SU-DHL-6 (cell line): ENCODE data around the gene IFI27L1.

ENCODE experiments used
- H2AFZ ChIP-seq: fragments of 200-600 bp; sonication (generic); 2 replicates; pipeline ENCODE4 v1.6.1; 2014; ENCODE audit warnings: low read depth, mild to moderate bottlenecking, moderate library complexity, mixed read lengths, antibody characterized with exemption, low read length; ENCODE audit not compliant: severe bottlenecking
- H3F3A ChIP-seq: fragments of 200-600 bp; shearing (Covaris generic); 2 replicates; pipeline ENCODE4 v1.6.0; 2016; ENCODE audit warnings: antibody characterized with exemption, mild to moderate bottlenecking; ENCODE audit not compliant: insufficient read depth
- H3K27ac ChIP-seq: fragments of 200-600 bp; sonication (generic); 2 replicates; pipeline ENCODE4 v1.5.1; 2016; ENCODE audit warnings: low read depth, mild to moderate bottlenecking, low read length, moderate library complexity, mixed read lengths
- H3K27me3 ChIP-seq: fragments of 200-600 bp; sonication (generic), shearing (Covaris generic); 2 replicates; pipeline ENCODE4 v1.6.0; 2014; ENCODE audit warnings: mild to moderate bottlenecking, low read length
- H3K36me3 ChIP-seq: fragments of 200-600 bp; sonication (generic); 2 replicates; pipeline ENCODE4 v1.6.1; 2014; ENCODE audit warnings: mild to moderate bottlenecking, low read length, mixed read lengths
- H3K4me2 ChIP-seq: fragments of 300-600, 200-600 bp; shearing (Covaris generic), sonication (generic); 2 replicates; pipeline ENCODE4 v1.6.0; 2014; ENCODE audit warnings: low read length, low read depth, mild to moderate bottlenecking; ENCODE audit not compliant: poor library complexity, severe bottlenecking
- H3K4me3 ChIP-seq: fragments of 200-600 bp; sonication (generic); 2 replicates; pipeline ENCODE4 v1.5.1; 2014; ENCODE audit warnings: antibody characterized with exemption, low read length, mild to moderate bottlenecking, mixed read lengths; ENCODE audit not compliant: insufficient read depth, poor library complexity, severe bottlenecking
- H3K79me2 ChIP-seq: fragments of 200-600 bp; sonication (generic); 2 replicates; pipeline ENCODE4 v1.6.1; 2014; ENCODE audit warnings: mild to moderate bottlenecking, low read length, moderate library complexity; ENCODE audit not compliant: insufficient read depth
- H3K9ac ChIP-seq: fragments of 200-600 bp; sonication (generic); 2 replicates; pipeline ENCODE4 v1.7.0; 2014; ENCODE audit warnings: mild to moderate bottlenecking, low read length
- H3K9me2 ChIP-seq: fragments of 200-600 bp; sonication (generic); replicated peaks from 2 replicates; pipeline ENCODE4 v1.6.1; 2014; ENCODE audit warnings: low read length; ENCODE audit not compliant: insufficient read depth
- H3K9me3 ChIP-seq: fragments of 200-600 bp; sonication (generic); 2 replicates; pipeline ENCODE4 v1.6.1; 2014; ENCODE audit warnings: low read length, mixed read lengths; ENCODE audit not compliant: insufficient read depth
- H4K20me1 ChIP-seq: fragments of 200-600 bp; sonication (generic); 2 replicates; pipeline ENCODE4 v1.6.1; 2014; ENCODE audit warnings: low read depth, mild to moderate bottlenecking, antibody characterized with exemption, low read length, moderate library complexity, mixed read lengths
- EZH2phosphoT487 ChIP-seq: fragments of 200-600 bp; sonication (generic), shearing (Covaris generic); conservative IDR thresholded peaks from 2 replicates; pipeline ENCODE4 v1.6.1; 2018; ENCODE audit warnings: mild to moderate bottlenecking, antibody characterized with exemption, low read length, moderate library complexity, mixed read lengths
- TF ChIP-seq, protein P1 (sequence below): fragments of 200-600 bp; sonication (generic); IDR thresholded peaks from one replicate; pipeline ENCODE4 v1.5.1; 2017; ENCODE audit warnings: antibody characterized with exemption, mild to moderate bottlenecking, low read length, moderate library complexity; ENCODE audit not compliant: insufficient read depth, poor library complexity, severe bottlenecking

IFI27L1 gene

DNA sequence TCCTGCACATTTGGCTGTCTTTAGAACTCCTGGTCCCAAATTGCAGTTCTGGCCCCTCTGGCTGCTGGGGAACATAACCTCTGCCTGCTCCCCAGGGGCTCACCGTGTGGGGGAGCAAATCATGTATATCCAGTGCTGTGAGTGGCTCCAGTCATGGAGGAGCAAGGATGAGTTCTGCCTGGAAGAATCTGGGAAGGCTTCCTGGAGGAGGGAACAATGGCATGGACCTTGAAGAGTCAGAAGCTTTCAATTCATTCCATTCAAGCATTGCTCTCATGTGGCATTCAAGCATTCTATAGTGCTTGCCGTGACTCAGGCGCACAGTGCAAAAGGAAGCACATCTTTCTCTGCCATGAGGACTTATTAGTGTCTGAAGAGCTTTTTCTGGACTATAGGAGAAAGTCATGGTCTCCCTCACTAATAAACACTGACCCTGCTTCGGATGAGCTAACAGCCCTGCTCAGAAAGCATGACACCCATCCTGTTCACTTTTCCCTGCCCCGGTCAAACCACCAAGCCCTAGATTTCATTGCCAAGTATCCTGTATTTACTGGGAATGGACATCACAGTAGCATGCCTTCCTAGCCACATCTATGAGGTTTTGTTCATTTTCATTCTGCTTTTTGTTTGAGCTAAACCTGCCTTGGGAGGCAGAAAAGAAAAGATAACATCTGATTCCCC lies 32.9 kb downstream of the IFI27L1 start:
- Histone ChIP-seq H3F3A (no peaks in the 10 kb centered on the region), H3K9ac (no peak overlapping the region), H3K4me3 (no peak overlapping the region), H3K9me2 (no peaks in the 10 kb centered on the region), H3K9me3 (no peaks in the 10 kb centered on the region), H2AFZ (no peak overlapping the region), H3K27ac (no peak overlapping the region), H3K27me3 (no peaks in the 10 kb centered on the region; the same call in 1 of the 2 replicates), H3K36me3 (no peaks in the 10 kb centered on the region), H4K20me1 (no peaks in the 10 kb centered on the region), H3K79me2 (no peaks in the 10 kb centered on the region), H3K4me2 (no peak overlapping the region)
- TF ChIP-seq, protein P1, sequence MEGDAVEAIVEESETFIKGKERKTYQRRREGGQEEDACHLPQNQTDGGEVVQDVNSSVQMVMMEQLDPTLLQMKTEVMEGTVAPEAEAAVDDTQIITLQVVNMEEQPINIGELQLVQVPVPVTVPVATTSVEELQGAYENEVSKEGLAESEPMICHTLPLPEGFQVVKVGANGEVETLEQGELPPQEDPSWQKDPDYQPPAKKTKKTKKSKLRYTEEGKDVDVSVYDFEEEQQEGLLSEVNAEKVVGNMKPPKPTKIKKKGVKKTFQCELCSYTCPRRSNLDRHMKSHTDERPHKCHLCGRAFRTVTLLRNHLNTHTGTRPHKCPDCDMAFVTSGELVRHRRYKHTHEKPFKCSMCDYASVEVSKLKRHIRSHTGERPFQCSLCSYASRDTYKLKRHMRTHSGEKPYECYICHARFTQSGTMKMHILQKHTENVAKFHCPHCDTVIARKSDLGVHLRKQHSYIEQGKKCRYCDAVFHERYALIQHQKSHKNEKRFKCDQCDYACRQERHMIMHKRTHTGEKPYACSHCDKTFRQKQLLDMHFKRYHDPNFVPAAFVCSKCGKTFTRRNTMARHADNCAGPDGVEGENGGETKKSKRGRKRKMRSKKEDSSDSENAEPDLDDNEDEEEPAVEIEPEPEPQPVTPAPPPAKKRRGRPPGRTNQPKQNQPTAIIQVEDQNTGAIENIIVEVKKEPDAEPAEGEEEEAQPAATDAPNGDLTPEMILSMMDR, result no peak
- TF ChIP-seq EZH2phosphoT487, result no peak

DNA sequence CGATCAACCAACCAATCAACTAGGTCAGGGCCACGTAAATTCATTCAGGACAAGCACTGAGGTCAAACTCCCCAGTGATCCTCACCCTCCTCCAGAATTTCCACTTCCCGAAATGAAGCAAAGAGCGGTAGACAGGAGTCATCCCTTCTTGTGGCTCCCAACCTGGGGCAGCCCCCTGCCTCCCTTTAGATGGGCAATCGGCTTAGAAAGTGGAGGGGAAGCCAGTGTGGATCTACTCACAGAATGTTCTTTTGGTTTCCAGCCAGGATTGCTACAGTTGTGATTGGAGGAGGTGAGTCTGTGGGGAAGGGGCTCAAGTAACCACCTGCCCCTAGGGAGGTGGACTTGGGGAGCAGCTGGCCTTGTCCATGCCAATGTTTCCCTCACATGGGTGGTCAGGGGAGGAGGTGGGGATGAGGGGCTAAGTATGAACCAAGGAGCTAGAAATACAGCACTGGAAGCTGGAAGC lies 33.5 kb downstream of the IFI27L1 start:
- no peak overlapping the region for H3K27ac ChIP-seq
- H2AFZ ChIP-seq, result no peak overlapping the region
- H3F3A ChIP-seq, result no peaks in the 10 kb centered on the region
- H3K27me3 ChIP-seq, result no peaks in the 10 kb centered on the region; the same call in 1 of the 2 replicates
- no peak overlapping the region for H3K4me2 ChIP-seq
- TF ChIP-seq, protein P1, result no peak
- no peak for TF ChIP-seq EZH2phosphoT487
- H4K20me1 ChIP-seq, result no peaks in the 10 kb centered on the region
- no peak overlapping the region for H3K9ac ChIP-seq
- H3K36me3 ChIP-seq, result no peaks in the 10 kb centered on the region
- H3K4me3 ChIP-seq, result no peak overlapping the region
- no peaks in the 10 kb centered on the region for H3K79me2 ChIP-seq
- no peaks in the 10 kb centered on the region for H3K9me2 ChIP-seq
- 0 out of 2 replicates have a peak, but pooled peaks cover 2% of the 10 kb centered on the region for H3K9me3 ChIP-seq

DNA sequence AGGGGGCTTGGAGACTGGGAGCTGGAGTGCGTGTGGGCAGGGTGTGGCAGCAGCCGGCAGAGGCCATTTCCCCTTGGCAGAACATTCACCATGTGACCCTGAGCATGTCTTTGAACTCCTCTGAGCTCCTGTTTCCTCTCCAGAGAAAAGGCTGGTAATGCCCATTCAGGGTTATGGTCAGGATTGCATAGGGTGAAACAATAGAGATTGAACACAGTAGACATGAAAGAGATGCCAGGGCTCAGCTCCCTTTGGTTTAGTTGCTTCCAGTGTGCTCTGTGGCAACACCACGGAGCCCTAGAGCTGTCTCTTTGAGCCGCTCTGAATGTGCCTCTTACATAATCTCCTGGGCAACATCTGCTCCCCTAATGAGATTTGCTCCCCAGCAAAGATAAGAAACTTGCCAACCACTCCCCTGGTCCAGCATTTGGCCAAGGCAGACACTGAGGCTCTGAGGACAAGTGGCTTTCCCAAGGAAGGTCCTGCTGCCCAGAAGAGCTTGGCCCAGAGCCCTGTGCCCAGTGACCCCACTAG lies 34.0 kb downstream of the IFI27L1 start:
- Histone ChIP-seq H3K4me3 (no peak overlapping the region), H3F3A (no peaks in the 10 kb centered on the region), H3K36me3 (no peaks in the 10 kb centered on the region), H3K27me3 (no peaks in the 10 kb centered on the region; the same call in 1 of the 2 replicates), H3K79me2 (no peaks in the 10 kb centered on the region), H3K9ac (no peak overlapping the region), H3K27ac (no peak overlapping the region), H3K9me2 (no peaks in the 10 kb centered on the region), H2AFZ (no peak overlapping the region), H3K4me2 (no peak overlapping the region), H3K9me3 (0 out of 2 replicates have a peak, but pooled peaks cover 5% of the 10 kb centered on the region), H4K20me1 (no peaks in the 10 kb centered on the region)
- TF ChIP-seq, protein P1, result no peak
- TF ChIP-seq EZH2phosphoT487, result no peak
